ENCODE measurements around the gene NOM1.

NOM1 gene

DNA sequence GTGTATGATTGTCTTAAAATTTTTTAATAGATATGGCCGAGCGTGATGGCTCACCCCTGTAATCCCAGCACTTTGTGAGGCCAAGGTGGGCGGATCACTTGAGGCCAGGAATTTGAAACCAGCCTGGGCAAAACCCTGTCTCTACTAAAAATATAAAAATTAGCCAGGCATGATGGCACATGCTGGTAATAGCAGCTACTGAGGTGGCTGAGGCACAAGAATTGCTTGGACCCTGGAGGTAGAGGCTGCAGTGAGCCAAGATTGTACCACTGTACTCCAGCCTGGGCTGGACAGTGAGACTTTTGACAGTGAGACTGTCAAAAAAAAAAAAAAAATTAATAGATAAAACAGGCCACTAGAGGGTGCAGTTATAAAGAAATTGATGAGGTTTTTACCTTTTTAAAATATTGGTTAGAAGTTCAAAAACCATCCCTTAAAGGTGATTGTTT lies 20.5 kb downstream of the NOM1 start:
- Histone ChIP-seq H3K4me3 (no peak overlapping the region), H3K27ac (no peak overlapping the region)

DNA sequence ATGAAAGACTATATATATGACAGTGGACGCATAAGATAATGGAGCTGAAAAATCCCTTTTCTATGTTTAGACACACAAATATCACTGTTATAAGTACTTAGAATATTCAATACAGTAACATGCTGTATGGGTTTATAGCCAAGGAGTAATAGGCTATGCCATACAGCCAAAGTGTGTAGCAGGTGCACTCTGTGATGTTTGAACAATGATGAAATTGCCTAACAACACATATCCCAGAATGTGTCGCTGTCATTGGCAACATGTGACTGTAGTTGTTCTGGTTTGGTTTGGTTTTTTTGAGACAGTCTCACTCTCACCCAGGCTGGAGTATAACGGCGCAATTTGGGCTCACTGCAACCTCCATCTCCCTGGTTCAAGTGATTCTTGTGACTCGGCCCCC lies 26.1 kb downstream of the NOM1 start:
- H3K4me3 ChIP-seq = no peak overlapping the region
- H3K27ac ChIP-seq = no peak overlapping the region

DNA sequence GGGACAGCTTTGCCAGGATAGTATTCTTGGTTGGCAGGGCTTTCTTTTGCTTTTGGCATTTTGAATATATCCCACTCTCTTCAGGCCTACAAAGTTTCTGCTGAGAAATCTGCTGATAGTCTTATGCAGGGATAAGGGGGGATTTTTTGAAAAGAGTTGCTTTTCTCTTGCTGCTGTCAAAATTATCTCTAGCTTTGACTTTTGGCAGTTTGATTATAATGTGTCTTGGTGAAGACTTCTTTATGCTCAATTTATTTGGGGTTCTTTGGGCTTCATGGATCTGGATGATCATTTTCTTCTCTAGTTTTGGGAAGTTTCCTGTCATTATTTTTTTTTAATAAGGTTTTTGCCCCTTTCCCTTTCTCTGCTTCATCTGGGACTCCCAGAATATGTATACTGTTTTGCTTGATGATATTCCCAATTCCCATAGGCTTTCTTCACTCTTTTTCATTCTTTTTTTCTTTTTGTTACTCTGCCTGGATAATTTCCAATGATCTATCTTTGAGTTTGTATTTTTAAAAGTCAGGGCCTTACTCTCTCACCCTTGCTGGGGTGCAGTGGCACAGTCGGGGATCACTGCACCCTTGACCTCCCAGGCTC lies 29.6 kb downstream of the NOM1 start:
- H3K4me3 ChIP-seq = no peak overlapping the region
- H3K27ac ChIP-seq = no peak overlapping the region

DNA sequence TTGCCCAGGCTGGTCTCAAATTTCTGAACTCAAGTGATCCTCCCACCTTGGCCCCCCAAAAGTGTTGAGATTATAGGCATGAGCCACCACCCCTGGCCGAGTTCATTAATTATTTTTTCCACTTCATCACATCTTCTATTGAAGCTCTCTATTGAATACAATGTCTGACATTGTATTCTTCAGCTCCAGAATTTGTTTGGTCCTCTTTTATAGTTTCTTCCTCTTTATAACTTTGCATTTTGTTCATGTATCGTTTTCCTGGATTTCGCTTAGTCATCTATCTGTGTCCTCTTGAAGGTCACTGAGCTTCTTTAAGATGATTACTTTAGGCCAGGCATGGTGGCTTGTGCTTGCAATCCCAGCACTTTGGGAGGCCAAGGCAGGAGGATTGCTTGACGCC lies 30.2 kb downstream of the NOM1 start:
- H3K4me3 ChIP-seq = no peak overlapping the region
- H3K27ac ChIP-seq = no peak overlapping the region

DNA sequence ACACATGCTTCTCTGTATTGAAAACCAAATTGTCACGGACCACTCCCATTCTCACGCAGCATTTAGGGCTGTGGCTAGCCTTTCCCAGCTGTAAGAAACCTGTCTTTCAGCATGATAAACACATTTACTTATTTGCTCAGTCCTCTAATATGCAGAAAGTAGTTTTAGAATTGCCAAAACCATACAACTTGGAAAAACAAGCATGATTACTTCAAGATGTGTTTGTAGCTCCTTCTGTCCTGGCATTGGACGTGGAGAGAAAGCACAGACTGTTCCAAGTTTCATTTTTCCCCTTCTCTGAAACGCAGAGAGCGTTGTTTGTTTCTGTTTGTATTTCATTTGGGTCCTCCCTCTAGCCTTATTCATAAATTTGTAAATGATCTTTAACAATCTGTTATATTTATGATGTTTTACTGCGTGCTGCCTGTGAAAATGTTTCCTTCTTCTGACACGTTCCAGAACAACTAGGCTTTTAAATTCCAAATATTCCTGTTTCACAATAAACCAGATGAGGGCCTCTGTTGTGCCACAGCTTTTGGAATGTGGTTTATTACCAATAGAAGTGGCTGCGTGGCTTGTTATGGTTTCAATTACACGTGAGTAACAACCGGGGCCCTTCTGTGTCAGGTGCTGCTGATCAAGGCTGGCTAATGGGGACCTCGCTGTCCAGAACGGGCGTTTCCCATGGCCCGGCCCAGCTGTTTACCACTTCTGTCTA lies 34.8 kb downstream of the NOM1 start:
- Histone ChIP-seq H3K4me3 (no peak overlapping the region), H3K27ac (peak overlapping the region in 4 of 21 experiments; percentile 4 to 39 (median 20))

DNA sequence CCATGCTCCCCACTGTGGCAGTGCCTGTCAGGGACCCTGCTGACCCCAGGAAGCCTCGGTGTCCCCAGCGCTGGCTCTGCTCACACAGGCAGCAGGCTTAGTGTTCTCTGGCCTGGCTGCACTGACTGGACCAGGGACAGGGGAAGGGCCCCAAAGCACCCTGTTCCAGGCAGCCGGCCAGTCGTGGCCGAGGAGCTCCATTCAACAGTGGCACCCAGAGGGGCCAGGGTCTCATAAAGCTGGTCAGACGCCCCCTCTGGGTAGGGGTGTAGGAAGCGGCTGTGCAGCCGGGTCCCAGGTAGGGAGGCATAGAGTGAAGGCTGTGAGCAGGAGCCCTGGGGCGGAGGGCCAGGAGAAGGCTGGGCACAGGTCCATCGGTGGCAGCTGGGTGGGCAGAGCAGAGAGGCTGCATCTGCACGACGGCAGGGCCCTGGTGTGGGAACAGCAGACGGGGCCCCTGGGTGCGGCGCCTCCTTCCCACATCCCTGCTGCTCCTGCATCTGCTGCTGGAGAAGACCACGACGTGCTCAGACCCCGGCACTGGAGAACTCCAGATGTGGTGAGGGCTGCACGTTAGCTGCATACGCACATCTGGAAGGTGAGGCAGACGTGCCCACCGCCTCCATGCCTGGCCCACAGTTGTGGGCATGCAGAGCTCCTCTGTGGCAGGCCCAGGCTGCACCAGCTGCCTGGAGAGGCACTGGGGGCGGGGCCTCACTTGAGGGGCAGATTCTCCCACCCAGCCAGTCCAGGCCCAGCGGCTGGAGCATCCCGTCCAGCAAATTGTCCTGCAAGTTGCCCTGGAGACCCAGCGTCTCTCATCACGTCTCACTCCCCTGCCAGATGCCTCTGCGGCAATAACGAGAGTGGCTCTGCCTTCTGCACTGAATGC lies 35.8 kb downstream of the NOM1 start:
- Histone ChIP-seq H3K4me3 (no peak overlapping the region), H3K27ac (peak overlapping the region in 1 of 21 experiments; percentile 16)

DNA sequence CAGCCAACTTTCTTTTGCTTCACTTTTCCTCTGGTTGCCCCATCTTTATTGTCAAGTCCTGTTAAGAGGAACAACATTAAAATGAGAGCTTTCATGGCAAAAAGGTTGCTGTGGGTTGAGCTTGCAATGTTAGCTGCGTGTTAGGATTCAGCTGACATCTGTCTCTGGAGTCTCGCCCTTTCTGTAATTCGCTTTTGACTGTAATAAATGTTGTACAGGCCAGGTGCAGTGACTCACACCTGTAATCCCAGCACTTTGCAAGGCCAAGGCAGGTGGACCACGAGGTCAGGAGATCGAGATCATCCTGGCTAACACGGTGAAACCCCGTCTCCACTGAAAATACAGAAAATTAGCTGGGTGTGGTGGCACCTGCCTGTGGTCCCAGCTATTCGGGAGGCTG lies 36.9 kb downstream of the NOM1 start:
- Histone ChIP-seq H3K27ac (no peak overlapping the region), H3K4me3 (no peak overlapping the region)

DNA sequence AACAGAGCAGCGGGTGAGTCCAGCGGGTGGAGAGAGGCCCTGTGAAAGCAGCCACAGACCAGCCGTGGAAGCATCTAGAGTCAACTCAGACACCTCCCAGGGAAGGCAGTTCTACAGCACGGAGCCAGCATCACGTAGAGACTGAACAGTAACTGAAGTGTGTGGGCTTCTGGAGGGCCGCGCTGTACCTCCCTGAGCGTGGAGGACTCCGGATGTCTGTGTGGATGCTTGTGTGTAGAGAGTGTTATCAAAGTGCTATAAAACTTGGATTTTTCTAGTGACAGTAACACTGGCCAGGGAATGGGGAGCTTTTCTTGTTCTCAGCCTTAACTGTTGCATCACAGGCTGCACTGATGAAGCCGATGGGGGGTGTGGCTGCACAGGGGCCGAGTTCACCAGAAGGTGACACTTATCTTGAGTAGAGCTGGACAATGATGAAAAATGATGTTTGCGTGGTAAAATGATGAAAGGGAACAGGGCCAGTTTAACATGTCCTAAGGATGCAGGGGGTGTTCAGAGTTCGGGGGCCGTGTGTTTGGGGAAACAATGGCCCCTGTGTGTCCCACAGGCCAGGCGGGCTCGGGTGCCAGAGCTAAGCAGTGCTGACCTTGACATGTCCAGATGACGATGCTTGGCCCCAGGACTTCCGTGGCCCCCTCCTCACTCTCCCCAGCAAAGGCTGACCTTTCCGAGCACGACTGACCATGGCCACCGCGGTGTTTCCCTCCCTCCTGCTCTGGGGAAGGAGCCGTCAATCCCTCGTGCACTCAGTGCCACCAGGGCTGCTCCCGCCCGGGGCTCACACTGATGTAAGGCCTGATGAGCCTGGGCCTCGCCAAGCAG lies 39.1 kb downstream of the NOM1 start:
- H3K27ac ChIP-seq = no peak overlapping the region
- H3K4me3 ChIP-seq = no peak overlapping the region

DNA sequence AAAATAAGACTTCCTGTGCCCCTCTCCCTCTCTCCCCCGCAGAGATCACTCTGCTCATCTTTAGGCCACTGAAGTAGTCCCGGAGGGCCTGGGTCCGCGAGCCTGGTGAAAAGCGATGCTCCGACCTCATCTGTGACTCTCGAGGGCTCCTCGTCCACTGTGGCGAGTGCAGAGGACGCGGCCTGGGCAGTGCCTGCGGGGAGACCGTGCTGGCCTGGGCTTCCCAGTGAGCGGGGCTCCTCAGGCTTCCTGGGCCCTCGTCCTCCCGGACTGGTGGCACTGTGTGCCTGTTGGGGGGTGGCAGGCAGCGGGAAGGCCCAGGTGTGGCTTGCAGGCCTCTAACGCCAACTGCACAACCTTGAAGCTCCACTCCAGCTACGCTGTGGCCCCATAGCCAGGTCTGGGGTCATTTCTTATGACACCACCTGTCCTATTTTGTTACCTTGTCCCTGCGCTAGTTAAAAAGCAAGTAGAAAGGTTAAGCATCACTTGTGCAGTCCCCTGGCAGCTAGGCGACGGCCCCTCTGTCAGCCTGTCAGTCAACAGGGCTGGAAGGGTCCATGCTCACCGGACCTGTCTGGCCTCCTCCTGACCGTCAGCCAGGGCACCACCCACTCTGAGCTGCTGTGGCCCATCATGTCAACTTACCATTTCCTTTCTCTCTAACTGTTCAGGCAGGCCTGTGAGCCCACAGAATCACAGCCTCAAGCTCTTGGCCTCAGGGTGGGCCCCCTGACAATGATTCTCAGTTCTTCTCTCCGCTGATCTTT lies 40.4 kb downstream of the NOM1 start:
- Histone ChIP-seq H3K4me3 (no peak overlapping the region), H3K27ac (no peak overlapping the region)

DNA sequence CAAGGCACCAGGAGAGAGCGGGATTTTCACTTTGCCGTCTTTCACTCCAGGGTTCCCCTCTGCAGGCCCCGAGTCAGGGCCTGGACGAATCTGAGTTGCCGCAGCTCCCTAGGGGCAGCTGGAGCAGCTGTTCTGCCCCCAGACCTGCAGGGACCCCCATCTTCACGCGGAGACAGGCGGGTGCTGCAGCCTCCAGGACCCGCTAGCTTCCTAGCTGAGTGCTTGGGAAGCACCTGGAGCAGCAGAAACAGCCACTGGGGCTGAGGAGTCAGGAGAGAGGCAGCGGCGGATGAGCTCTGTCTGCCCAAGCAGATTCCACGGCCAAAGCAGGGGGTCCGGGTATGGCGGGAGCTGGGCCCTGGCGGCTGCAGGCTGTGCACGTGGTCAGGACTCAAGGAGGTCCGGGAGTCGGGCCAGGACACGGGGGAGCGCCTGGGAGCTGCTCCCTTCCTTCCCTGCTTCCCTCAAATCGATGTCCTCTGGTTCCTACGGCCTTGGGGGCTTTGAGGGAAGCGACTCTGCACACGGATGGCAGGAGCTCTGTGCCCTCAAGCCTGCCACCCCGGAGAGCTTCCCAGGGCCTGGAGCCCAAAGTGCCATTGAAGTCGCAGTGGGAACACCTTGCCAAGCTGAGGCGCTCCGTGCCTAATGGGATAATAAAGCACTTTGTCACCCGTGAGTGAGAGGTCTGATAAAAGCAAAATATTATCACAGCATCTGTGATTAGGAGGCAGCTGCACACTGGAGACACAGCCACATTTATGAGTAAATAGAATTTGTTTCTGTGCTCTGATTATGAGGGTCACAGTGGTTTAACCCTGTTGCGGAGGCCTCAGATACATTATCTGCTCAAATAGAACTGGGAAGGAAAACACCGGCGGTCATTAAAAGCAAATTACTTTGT lies 43.8 kb downstream of the NOM1 start:
- Histone ChIP-seq H3K4me3 (no peak overlapping the region), H3K27ac (no peak overlapping the region)

DNA sequence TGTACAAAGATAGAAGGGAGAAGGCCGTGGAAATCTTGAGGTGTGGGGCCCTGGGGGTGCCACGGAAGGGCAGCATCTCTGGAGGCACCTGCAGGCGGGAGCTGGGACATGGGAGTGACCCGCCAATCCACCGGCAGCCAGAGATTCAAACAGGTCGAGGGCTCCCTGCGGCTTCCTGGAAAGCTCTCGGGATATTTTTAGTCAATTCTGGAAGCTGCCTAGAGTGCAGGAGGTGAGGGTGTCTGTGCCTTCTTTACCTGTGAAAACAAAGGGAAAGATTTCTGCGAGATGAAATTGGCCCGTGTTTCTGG lies 44.4 kb downstream of the NOM1 start:
- Histone ChIP-seq H3K4me3 (no peak overlapping the region), H3K27ac (no peak overlapping the region)

DNA sequence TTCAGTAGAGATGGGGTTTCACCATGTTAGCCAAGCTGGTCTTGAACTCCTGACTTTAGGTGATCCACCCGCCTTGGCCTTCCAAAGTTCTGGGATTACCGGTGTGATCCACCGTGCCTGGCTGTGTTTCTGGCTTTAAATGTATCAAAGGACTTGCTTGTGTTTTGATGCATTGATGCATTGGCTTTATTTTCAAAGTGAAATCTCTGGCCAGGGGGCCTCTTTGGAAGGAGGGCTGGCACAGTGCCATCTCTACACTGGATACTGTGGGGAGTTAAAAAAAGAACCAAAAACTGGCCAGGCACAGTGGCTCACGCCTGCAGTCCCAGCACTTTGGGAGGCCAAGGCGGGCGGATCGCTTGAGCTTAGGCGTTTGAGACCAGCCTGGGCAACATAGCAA lies 44.9 kb downstream of the NOM1 start:
- H3K4me3 ChIP-seq = no peak overlapping the region
- no peak overlapping the region for H3K27ac ChIP-seq

DNA sequence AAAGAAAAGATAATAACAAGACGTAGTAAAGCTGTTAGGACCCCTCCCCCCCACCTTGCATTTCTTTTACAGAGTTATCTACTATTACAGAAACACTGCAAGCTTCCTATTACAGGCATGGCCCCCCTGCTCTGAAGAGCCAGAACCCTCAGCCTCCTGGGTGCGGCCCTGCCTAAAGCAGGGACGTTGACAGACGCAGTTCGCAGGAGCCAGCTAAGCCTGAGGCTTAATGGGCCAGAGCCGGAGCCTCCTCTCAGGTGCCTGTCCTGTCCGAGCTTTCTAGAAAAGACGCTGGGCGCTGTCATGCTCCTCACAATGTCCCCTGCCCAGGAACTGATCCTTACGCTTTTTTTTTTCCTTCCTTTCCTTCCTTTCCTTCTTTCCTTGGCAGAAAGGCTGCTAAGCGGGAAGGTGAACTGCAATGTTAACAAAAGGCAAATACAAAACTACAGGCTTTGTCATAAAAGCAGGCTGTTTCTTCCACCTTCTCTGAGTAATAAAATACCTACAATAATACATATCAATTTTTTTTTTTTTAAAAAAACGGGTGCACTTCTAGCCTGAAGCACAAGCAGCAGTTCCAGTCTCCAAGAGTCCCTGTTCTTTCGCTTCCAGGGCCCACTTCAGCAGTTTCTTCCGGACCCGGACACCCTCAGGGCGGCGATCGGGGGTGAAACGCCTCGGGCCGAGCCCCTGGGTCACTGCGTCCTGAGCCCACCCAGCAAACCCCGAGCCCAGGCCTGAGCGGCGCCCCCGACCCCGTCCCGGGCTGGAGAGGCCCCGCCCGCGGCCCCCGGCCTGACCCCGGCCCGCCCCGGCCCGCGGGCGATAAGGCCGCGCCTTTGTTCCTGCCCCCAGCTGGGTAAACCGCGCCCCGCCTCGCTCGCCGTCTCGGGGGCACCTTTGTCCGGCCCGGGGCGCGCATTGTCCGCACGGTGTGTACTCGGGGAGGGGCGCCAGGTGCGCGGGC lies 49.8 kb downstream of the NOM1 start:
- Histone ChIP-seq H3K27ac (no peak overlapping the region), H3K4me3 (peak overlapping the region; percentile 17 to 46 (median 32))

DNA sequence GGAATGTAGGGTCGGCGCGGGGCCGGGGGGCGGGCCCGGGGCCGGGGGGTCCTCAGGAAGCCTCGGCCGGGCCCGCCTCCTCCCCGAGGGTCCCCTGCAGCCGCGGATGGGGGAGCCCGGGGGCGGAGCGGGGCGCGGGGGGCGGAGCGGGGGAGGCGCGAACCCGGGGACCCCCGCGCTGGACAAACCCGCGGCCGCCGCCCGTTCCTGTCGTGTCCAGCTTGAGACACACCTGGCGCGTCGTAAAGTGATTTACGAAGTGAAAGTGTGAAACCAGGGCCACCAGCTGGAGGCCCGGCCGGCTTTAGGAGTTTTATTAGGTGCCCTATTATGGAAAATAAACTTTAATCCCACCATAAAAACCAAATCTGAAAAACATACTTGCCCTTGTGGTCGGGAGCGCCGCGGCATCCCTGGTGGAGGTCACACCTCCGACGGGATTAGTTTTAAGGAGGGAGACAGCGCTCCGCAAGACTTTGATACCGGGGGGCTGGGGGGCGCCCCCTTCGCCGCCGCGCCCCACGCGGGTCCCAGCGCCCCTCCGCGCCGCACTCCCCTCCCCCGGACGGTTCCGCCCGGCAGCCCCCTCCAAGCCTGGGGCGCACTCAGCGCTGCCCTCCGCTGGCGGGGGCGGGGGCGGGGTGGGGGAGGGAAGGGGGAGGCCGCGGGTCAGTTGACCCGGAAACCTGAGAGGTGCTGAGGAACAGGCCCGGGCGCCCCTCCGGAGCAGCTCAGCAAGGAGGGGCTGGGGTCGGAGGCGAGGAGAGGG lies 50.6 kb downstream of the NOM1 start:
- Histone ChIP-seq H3K4me3 (peak overlapping the region; percentile 17 to 46 (median 32)), H3K27ac (no peak overlapping the region)

DNA sequence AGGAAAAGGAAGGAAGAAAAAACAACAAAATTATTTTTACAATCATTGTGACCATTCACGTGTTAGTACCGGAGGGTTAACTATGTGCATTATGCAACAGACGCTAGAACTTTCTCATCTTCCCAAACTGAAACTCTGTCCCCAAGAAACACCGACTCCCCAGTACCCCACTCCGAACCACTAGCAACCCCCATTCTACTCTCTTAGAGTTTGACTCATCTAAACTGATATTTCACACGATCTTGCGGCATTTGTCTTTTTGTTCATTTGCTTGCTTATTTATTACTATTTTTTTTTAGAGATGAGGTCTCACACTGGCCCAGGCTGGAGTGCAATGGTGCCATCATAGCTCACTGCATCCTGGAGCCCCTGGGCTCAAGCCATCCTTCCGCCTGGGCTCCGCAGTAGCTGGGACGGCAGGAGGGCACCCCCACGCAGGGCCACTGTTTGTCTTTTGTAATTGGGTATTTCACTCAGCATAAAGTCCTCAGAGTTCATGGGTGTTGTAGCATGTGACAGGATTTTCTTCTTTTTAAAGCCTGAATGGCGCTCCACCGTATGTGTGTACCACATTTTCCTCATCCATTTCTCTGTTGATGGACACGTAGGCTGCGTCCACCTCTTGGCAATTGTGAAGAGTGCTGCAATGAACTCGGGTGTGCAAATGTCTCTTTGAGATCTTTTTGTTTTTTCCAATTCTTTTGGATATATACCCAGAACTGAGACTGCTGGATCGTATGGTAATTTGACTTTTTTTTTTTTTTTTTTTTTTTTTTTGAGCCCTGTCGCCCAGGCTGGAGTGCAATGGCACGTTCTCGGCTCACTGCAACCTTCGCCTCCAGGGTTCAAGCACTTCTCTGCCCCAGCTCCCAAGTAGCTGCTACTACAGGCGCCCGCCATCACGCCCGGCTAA lies 51.5 kb downstream of the NOM1 start:
- Histone ChIP-seq H3K27ac (no peak overlapping the region), H3K4me3 (peak overlapping the region in 4 of 7 experiments; percentile 17 to 46 (median 30))

Data from skin epidermis (tissue), 12 donors.